Keratinocyte (primary cell): ENCODE results near the gene SYNPO2L. TPM values are rescaled to one million over a fixed set of nuclear protein-coding genes. Genes with fewer than 3 reads are reported as not detected.
"Not testable (repeated sequence)": the region's sequence is repeated elsewhere in the genome, so short reads cannot be mapped to it uniquely, and the experiment has no call there.

Source experiments
- DNase-seq: peaks from one replicate; pipeline ENCODE4 v3.0.0-alpha.2; 2011; ENCODE audit warnings: low read depth, missing footprints, low spot score
- FAIRE-seq: peaks from 2 replicates; lab custom pipeline; 2011; peaks lifted over from hg19 to GRCh38; lab: Jason Lieb, UNC
- H2AFZ ChIP-seq: 2 replicates; pipeline ENCODE4 v1.6.0; 2012; ENCODE audit warnings: low read length, control low read depth, inconsistent platforms; ENCODE audit not compliant: control insufficient read depth
- H3K27ac ChIP-seq: 2 replicates; pipeline ENCODE4 v1.5.1; 2011; ENCODE audit warnings: low read length; ENCODE audit not compliant: control insufficient read depth, insufficient read depth
- H3K27me3 ChIP-seq: 3 replicates; pipeline ENCODE4 v1.6.0; 2011; ENCODE audit warnings: low read length; ENCODE audit not compliant: control insufficient read depth, insufficient read depth; ENCODE audit errors: extremely low read depth
- H3K36me3 ChIP-seq, 2 experiments: 2 replicates in 1 of 2; 3 replicates in 1 of 2; pipeline ENCODE4 v1.5.1; 2011; ENCODE audit warnings: low read length in 2 of 2, mild to moderate bottlenecking in 1 of 2; ENCODE audit not compliant: control insufficient read depth in 2 of 2, insufficient read depth in 2 of 2; ENCODE audit errors: extremely low read depth in 1 of 2
- H3K4me1 ChIP-seq: 3 replicates; pipeline ENCODE4 v1.5.1; 2011; ENCODE audit warnings: low read length; ENCODE audit not compliant: control insufficient read depth, insufficient read depth; ENCODE audit errors: extremely low read depth
- H3K4me2 ChIP-seq: 3 replicates; pipeline ENCODE4 v1.6.0; 2011; ENCODE audit warnings: low read depth, low read length; ENCODE audit not compliant: control insufficient read depth, insufficient read depth; ENCODE audit errors: extremely low read depth
- H3K4me3 ChIP-seq, 3 experiments: fragments of 200-600 bp in 1 of 3; sonication (generic) in 1 of 3; 2 replicates in 2 of 3; 3 replicates in 1 of 3; pipeline ENCODE4 v1.5.1; 2011 to 2016; ENCODE audit warnings: low read length in 3 of 3, mild to moderate bottlenecking in 3 of 3, control low read depth in 2 of 3, inconsistent platforms in 1 of 3, low read depth in 1 of 3, mixed read lengths in 1 of 3, mixed run types in 1 of 3, moderate library complexity in 1 of 3; ENCODE audit not compliant: control insufficient read depth in 2 of 3, insufficient read depth in 2 of 3; ENCODE audit errors: extremely low read depth in 1 of 3
- H3K79me2 ChIP-seq: 2 replicates; pipeline ENCODE4 v1.6.0; 2012; ENCODE audit warnings: low read length; ENCODE audit not compliant: control insufficient read depth, insufficient read depth
- H3K9ac ChIP-seq: 3 replicates; pipeline ENCODE4 v1.6.0; 2011; ENCODE audit warnings: low read length; ENCODE audit not compliant: control insufficient read depth, insufficient read depth; ENCODE audit errors: extremely low read depth
- H3K9me1 ChIP-seq: 3 replicates; pipeline ENCODE4 v1.6.0; 2011; ENCODE audit warnings: low read length; ENCODE audit not compliant: control insufficient read depth, insufficient read depth; ENCODE audit errors: extremely low read depth
- H3K9me3 ChIP-seq: 2 replicates; pipeline ENCODE4 v1.5.1; 2012; ENCODE audit warnings: low read depth, low read length; ENCODE audit not compliant: control insufficient read depth
- H4K20me1 ChIP-seq: 3 replicates; pipeline ENCODE4 v1.6.0; 2011; ENCODE audit warnings: low read length; ENCODE audit not compliant: control insufficient read depth, insufficient read depth; ENCODE audit errors: extremely low read depth
- EZH2 ChIP-seq: IDR thresholded peaks from one replicate; pipeline ENCODE4 v1.6.1; 2012; ENCODE audit warnings: inconsistent platforms, mild to moderate bottlenecking, low read length, moderate library complexity
- dilution Hi-C: fragments of 300-500 bp; cut with MboI; formaldehyde crosslinking; loops from one replicate; pipeline ENCODE4 v1.7.0; 2020; ENCODE audit warnings: low sequenced_read_pairs; ENCODE audit not compliant: extremely low pct_ligation_motif_present
- polyA minus RNA-seq, 3 experiments: library from RNA; depleted of rRNA, polyadenylated mRNA; stranded (reverse); fragments of >200 nt; gene quantifications; 1 replicate in 1 of 3; 2 replicates in 1 of 3; 3 replicates in 1 of 3; pipeline ENCODE4 v1.2.3, GENCODE V29; 2011
- polyA plus RNA-seq, 5 experiments: library from polyadenylated mRNA; depleted of rRNA in 3 of 5; stranded (reverse) in 3 of 5; stranded (forward) in 1 of 5; unstranded in 1 of 5; fragments of >200 nt; gene quantifications; 1 replicate in 1 of 5; 2 replicates in 3 of 5; 3 replicates in 1 of 5; pipeline versions ENCODE4 v1.2.1 to v1.2.3, GENCODE V29; 2011 to 2012; ENCODE audit warnings: missing spikeins in 2 of 5, low read depth in 1 of 5, low replicate concordance in 1 of 5
- TF ChIP-seq, protein P1 (sequence below), 3 experiments: IDR thresholded peaks in 1 of 3; conservative IDR thresholded peaks in 1 of 3; optimal IDR thresholded peaks in 1 of 3; 2 replicates in 2 of 3; 3 replicates in 1 of 3; pipeline versions ENCODE3 to v1.5.1; 2011; ENCODE audit warnings: low read length in 3 of 3, mild to moderate bottlenecking in 3 of 3, moderate library complexity in 2 of 3, control low read depth in 1 of 3, inconsistent platforms in 1 of 3; ENCODE audit not compliant: insufficient read depth in 2 of 3; ENCODE audit errors: extremely low read depth in 1 of 3

The SYNPO2L gene, protein sequence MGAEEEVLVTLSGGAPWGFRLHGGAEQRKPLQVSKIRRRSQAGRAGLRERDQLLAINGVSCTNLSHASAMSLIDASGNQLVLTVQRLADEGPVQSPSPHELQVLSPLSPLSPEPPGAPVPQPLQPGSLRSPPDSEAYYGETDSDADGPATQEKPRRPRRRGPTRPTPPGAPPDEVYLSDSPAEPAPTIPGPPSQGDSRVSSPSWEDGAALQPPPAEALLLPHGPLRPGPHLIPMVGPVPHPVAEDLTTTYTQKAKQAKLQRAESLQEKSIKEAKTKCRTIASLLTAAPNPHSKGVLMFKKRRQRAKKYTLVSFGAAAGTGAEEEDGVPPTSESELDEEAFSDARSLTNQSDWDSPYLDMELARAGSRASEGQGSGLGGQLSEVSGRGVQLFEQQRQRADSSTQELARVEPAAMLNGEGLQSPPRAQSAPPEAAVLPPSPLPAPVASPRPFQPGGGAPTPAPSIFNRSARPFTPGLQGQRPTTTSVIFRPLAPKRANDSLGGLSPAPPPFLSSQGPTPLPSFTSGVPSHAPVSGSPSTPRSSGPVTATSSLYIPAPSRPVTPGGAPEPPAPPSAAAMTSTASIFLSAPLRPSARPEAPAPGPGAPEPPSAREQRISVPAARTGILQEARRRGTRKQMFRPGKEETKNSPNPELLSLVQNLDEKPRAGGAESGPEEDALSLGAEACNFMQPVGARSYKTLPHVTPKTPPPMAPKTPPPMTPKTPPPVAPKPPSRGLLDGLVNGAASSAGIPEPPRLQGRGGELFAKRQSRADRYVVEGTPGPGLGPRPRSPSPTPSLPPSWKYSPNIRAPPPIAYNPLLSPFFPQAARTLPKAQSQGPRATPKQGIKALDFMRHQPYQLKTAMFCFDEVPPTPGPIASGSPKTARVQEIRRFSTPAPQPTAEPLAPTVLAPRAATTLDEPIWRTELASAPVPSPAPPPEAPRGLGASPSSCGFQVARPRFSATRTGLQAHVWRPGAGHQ
- 0.02 TPM in 1 of 3 replicates, not detected in the others for polyA plus RNA-seq
- not detected for polyA plus RNA-seq (2011; ENCODE audit: low read depth)
- polyA plus RNA-seq (2011; cell fraction: cytosol; rRNA removed) = not detected in 2 replicates
- 0.03 and 0.05 TPM in 2 replicates for polyA plus RNA-seq (2011; cell fraction: nucleus; rRNA removed)
- 0.05 TPM in 1 of 2 replicates, not detected in the other for polyA plus RNA-seq (2012; ENCODE audit: low replicate concordance)
- not detected in 3 replicates for polyA minus RNA-seq
- polyA minus RNA-seq (2011; cell fraction: cytosol; rRNA and poly(A)+ RNA removed) = not detected
- not detected in 2 replicates for polyA minus RNA-seq (2011; cell fraction: nucleus; rRNA and poly(A)+ RNA removed)

GRCh38 chr10:73655990-73656298 lies at the start of gene SYNPO2L:
Gene SYNPO2L (minus strand): TSS chr10:73656029. CDS start chr10:73655922, 107 bp downstream.
- FAIRE-seq (no peak), DNase-seq (no peak)
- H3K9ac ChIP-seq = no peak within 1 kb of the TSS
- no peak within 1 kb of the TSS for H2AFZ ChIP-seq
- H3K4me3 ChIP-seq = no peak within 1 kb of the TSS
- no peaks in the 10 kb centered on the region for H3K9me3 ChIP-seq
- no peaks in the 10 kb centered on the region for H3K27me3 ChIP-seq
- H3K9me1 ChIP-seq = no peaks in the 10 kb centered on the region
- dilution Hi-C loops = no loop called here
- no peak within 1 kb of the TSS for H3K27ac ChIP-seq
- TF ChIP-seq EZH2 = no peak
- TF ChIP-seq, protein P1, sequence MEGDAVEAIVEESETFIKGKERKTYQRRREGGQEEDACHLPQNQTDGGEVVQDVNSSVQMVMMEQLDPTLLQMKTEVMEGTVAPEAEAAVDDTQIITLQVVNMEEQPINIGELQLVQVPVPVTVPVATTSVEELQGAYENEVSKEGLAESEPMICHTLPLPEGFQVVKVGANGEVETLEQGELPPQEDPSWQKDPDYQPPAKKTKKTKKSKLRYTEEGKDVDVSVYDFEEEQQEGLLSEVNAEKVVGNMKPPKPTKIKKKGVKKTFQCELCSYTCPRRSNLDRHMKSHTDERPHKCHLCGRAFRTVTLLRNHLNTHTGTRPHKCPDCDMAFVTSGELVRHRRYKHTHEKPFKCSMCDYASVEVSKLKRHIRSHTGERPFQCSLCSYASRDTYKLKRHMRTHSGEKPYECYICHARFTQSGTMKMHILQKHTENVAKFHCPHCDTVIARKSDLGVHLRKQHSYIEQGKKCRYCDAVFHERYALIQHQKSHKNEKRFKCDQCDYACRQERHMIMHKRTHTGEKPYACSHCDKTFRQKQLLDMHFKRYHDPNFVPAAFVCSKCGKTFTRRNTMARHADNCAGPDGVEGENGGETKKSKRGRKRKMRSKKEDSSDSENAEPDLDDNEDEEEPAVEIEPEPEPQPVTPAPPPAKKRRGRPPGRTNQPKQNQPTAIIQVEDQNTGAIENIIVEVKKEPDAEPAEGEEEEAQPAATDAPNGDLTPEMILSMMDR (optimal IDR thresholded peaks at IDR 0.05 in 1 of 3, IDR thresholded peaks at IDR 0.05 in 1 of 3, conservative IDR thresholded peaks at IDR 0.05 in 1 of 3; ENCODE audit: extremely low read depth in 1 of 3, insufficient read depth in 2 of 3, low read length in 3 of 3) = no peak
- H3K4me1 ChIP-seq = no peaks in the 10 kb centered on the region
- no peak within 1 kb of the TSS for H3K4me2 ChIP-seq
- H3K79me2 ChIP-seq = no peaks in the 10 kb centered on the region
- no peaks in the 10 kb centered on the region for H3K36me3 ChIP-seq
- no peaks in the 10 kb centered on the region for H4K20me1 ChIP-seq

GRCh38 chr10:73703924-73704323 lies 48.1 kb upstream of the SYNPO2L start:
- dilution Hi-C loops, H3K9me3 ChIP-seq, FAIRE-seq, H2AFZ ChIP-seq, H3K9ac ChIP-seq, DNase-seq, H3K4me1 ChIP-seq, H3K9me1 ChIP-seq, H3K79me2 ChIP-seq, H3K36me3 ChIP-seq, H4K20me1 ChIP-seq, H3K4me3 ChIP-seq, H3K4me2 ChIP-seq, H3K27me3 ChIP-seq, H3K27ac ChIP-seq: not testable (repeated sequence)

- H3K9me3 ChIP-seq, H3K4me3 ChIP-seq, H4K20me1 ChIP-seq, H3K4me2 ChIP-seq, H3K36me3 ChIP-seq, H2AFZ ChIP-seq, FAIRE-seq, H3K27ac ChIP-seq, H3K9ac ChIP-seq, dilution Hi-C loops, DNase-seq, H3K27me3 ChIP-seq, H3K79me2 ChIP-seq, H3K4me1 ChIP-seq, H3K9me1 ChIP-seq: not testable (repeated sequence)
Measured at GRCh38 chr10:73698819-73699218, 43.0 kb upstream of the SYNPO2L start.

GRCh38 chr10:73697675-73698159 lies 41.9 kb upstream of the SYNPO2L start, which contains the start of gene AGAP5:
Gene AGAP5 (minus strand): TSS chr10:73698109. CDS start chr10:73697755, 354 bp downstream.
- FAIRE-seq, H3K4me2 ChIP-seq, H3K9me3 ChIP-seq, H3K27ac ChIP-seq, H3K27me3 ChIP-seq, H3K4me3 ChIP-seq, H3K36me3 ChIP-seq, H3K4me1 ChIP-seq, dilution Hi-C loops, H2AFZ ChIP-seq, H3K9me1 ChIP-seq, H3K9ac ChIP-seq, H4K20me1 ChIP-seq, H3K79me2 ChIP-seq, DNase-seq: not testable (repeated sequence)
